ENCODE data around the gene EEF1AKMT1. TPM values are rescaled to one million over a fixed set of nuclear protein-coding genes. Genes with fewer than 3 reads are reported as not detected.
A peak's percentile ranks its signal among the peaks of the same experiment; 100 is the strongest.

The EEF1AKMT1 gene
- total RNA-seq, 1 experiment from 2014 or later, result 6.1 TPM

DNA sequence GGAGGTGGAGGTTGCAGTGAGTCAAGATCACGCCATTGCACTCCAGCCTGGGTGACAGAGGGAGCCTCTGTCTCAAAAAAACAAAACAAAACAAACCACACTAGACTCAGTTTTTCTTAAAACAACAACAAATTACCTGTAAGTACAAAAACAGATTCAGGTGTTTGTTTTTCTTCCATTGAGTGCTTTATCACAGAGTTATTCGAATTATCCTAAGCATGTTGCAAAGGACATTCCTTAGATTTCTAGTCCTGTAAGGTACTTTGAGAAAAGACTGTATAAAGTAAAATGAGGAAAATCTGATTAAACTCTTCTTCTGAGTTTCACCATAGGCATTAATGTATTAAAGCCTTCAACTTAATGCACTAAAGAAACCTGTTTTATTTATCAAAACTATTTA lies 2.2 kb upstream of the EEF1AKMT1 start:
- Histone ChIP-seq H2BK20ac (ENCODE audit: low read depth, low read length, poor library complexity, severe bottlenecking) (no peak overlapping the region), H2AK5ac (ENCODE audit: insufficient read length, low read length) (no peak overlapping the region), H3K23ac (ENCODE audit: insufficient read length, low read depth, low read length) (no peak overlapping the region), H2BK5ac (ENCODE audit: insufficient read length, low read length) (no peak overlapping the region), H3K4me2 (ENCODE audit: insufficient read depth, insufficient read length, low read length) (no peak overlapping the region), H4K91ac (ENCODE audit: insufficient read length, low read depth, low read length) (no peak overlapping the region), H4K20me1 (ENCODE audit: control insufficient read depth, insufficient read depth, insufficient read length) (no peaks in the 10 kb centered on the region), H3K56ac (ENCODE audit: insufficient read length, low read depth, low read length) (no peak overlapping the region), H3K4ac (ENCODE audit: low read depth, low read length) (no peak overlapping the region), H3K4me1 (ENCODE audit: insufficient read depth, low read length) (no peaks in the 10 kb centered on the region), H3K9ac (ENCODE audit: extremely low read depth, insufficient read length, low read length) (no peak overlapping the region), H3T11ph (ENCODE audit: low read length) (no peak overlapping the region), H4K8ac (replicated peaks; ENCODE audit: insufficient read length, low read depth, low read length) (no peak overlapping the region), H2BK15ac (ENCODE audit: low read depth, low read length) (no peak overlapping the region), H4K5ac (ENCODE audit: insufficient read length, low read depth, low read length) (no peak overlapping the region), H3K27ac (ENCODE audit: insufficient read length, low read depth, low read length) (no peak overlapping the region), H3K23me2 (ENCODE audit: insufficient read length, low read depth, low read length, poor library complexity, severe bottlenecking) (peaks cover 6% of the 10 kb centered on the region), H3K9me3 (ENCODE audit: control insufficient read depth, low read depth, low read length) (no peaks in the 10 kb centered on the region), H3K27me3 (ENCODE audit: insufficient read depth, low read length) (no peaks in the 10 kb centered on the region), H3K14ac (ENCODE audit: insufficient read depth, low read length) (no peak overlapping the region), H3K18ac (ENCODE audit: insufficient read length, low read depth, low read length) (no peak overlapping the region), H3K79me1 (ENCODE audit: insufficient read depth, low read depth, low read length, poor library complexity, severe bottlenecking) (no peaks in the 10 kb centered on the region), H2BK120ac (ENCODE audit: low read depth, low read length, poor library complexity, severe bottlenecking) (no peak overlapping the region), H2BK12ac (ENCODE audit: insufficient read length, low read depth, low read length) (no peak overlapping the region), H3K79me2 (ENCODE audit: insufficient read depth, low read length) (no peaks in the 10 kb centered on the region), H2AFZ (ENCODE audit: low read length) (no peak overlapping the region)
- TF ChIP-seq, protein P1, sequence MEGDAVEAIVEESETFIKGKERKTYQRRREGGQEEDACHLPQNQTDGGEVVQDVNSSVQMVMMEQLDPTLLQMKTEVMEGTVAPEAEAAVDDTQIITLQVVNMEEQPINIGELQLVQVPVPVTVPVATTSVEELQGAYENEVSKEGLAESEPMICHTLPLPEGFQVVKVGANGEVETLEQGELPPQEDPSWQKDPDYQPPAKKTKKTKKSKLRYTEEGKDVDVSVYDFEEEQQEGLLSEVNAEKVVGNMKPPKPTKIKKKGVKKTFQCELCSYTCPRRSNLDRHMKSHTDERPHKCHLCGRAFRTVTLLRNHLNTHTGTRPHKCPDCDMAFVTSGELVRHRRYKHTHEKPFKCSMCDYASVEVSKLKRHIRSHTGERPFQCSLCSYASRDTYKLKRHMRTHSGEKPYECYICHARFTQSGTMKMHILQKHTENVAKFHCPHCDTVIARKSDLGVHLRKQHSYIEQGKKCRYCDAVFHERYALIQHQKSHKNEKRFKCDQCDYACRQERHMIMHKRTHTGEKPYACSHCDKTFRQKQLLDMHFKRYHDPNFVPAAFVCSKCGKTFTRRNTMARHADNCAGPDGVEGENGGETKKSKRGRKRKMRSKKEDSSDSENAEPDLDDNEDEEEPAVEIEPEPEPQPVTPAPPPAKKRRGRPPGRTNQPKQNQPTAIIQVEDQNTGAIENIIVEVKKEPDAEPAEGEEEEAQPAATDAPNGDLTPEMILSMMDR (conservative IDR thresholded peaks at IDR 0.05), result no peak
- H3K9me3 Mint-ChIP-seq, result no peaks in the 10 kb centered on the region
- H3K27ac Mint-ChIP-seq, result 0 out of 7 replicates have a peak overlapping the region, but pooled peaks of 1 of the 3 experiments have one; percentile 54
- H3K27me3 Mint-ChIP-seq (ENCODE audit: low read depth), result peaks cover 3% of the 10 kb centered on the region; the same call in 1 of the 2 replicates
- H3K36me3 Mint-ChIP-seq (ENCODE audit: insufficient read depth in 1 of 3, low read depth in 3 of 3), result peaks cover 3 to 9% (median 5%) of the 10 kb centered on the region in 3 experiments; a peak in 5 of 7 replicates
- no CpG with 5 or more reads among the region's 2 CpGs for WGBS (ENCODE audit: extremely low coverage, insufficient read length, low lambda C conversion rate)
- no peak overlapping the region for H3K4me3 Mint-ChIP-seq
- no peak for DNase-seq
- peaks cover 11 to 15% of the 10 kb centered on the region in 2 experiments for H3K4me1 Mint-ChIP-seq

Measured in H9 (cell line).